PC-9 (cell line): ENCODE data around the gene ACKR2.

Source experiments
- EZH2 ChIP-seq: fragments of 200-600 bp; sonication (generic); IDR thresholded peaks from 2 replicates; pipeline ENCODE4 v1.8.0; 2017; ENCODE audit warnings: antibody characterized with exemption, low read depth
- TF ChIP-seq, protein P1 (sequence below): fragments of 200-600 bp; sonication (generic); conservative IDR thresholded peaks from 2 replicates; pipeline ENCODE4 v1.6.1; 2017; ENCODE audit warnings: mixed run types, antibody characterized with exemption, mild to moderate bottlenecking, moderate library complexity

DNA sequence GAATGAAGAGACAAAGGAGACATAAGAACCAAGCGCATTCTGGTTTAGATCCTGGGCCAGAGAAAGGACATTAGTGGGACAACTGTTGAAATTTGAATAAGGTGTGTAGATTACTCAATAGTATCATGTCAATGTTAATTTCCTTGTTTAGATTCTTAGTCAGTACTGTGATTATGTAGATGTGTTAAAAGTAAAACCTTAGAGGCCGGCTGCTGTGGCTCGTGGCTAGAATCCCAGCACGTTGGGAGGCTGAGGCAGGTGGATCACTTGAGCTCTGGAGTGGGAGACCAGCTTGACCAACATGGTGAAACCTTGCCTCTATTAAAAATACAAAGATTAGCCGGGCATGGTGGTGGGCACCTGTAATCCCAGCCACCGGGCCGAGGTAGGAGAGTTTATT is 39.8 kb downstream of the ACKR2 start:
- TF ChIP-seq, protein P1, sequence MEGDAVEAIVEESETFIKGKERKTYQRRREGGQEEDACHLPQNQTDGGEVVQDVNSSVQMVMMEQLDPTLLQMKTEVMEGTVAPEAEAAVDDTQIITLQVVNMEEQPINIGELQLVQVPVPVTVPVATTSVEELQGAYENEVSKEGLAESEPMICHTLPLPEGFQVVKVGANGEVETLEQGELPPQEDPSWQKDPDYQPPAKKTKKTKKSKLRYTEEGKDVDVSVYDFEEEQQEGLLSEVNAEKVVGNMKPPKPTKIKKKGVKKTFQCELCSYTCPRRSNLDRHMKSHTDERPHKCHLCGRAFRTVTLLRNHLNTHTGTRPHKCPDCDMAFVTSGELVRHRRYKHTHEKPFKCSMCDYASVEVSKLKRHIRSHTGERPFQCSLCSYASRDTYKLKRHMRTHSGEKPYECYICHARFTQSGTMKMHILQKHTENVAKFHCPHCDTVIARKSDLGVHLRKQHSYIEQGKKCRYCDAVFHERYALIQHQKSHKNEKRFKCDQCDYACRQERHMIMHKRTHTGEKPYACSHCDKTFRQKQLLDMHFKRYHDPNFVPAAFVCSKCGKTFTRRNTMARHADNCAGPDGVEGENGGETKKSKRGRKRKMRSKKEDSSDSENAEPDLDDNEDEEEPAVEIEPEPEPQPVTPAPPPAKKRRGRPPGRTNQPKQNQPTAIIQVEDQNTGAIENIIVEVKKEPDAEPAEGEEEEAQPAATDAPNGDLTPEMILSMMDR = no peak
- TF ChIP-seq EZH2 = no peak
